BLaER1 treated with 17β-estradiol and CSF1 and Interleukin-3, amounts not matched to agents 10 nM and 100 nM (cell line): ENCODE data around the gene SPATS2.

Source experiments
- H3K27ac ChIP-seq, 11 experiments: shearing (Covaris generic); formaldehyde crosslinking; 2 replicates each; pipeline ENCODE4 v1.8.1; 2022
- H3K27me3 ChIP-seq, 11 experiments: shearing (Covaris generic); formaldehyde crosslinking; 2 replicates each; pipeline ENCODE4 v1.8.1; 2022
- H3K36me3 ChIP-seq, 11 experiments: shearing (Covaris generic); formaldehyde crosslinking; 2 replicates each; pipeline ENCODE4 v1.8.1; 2022
- H3K4me1 ChIP-seq, 10 experiments: shearing (Covaris generic); formaldehyde crosslinking; 2 replicates each; pipeline ENCODE4 v1.8.1; 2022
- H3K4me2 ChIP-seq, 11 experiments: shearing (Covaris generic); formaldehyde crosslinking; 2 replicates each; pipeline ENCODE4 v1.8.1; 2022
- H3K4me3 ChIP-seq, 10 experiments: shearing (Covaris generic); formaldehyde crosslinking; 2 replicates each; pipeline ENCODE4 v1.8.1; 2022
- H3K9ac ChIP-seq, 11 experiments: shearing (Covaris generic); formaldehyde crosslinking; 2 replicates each; pipeline ENCODE4 v1.8.1; 2022
- H3K9me3 ChIP-seq, 11 experiments: shearing (Covaris generic); formaldehyde crosslinking; replicated peaks in 1 of 11; 2 replicates each; pipeline ENCODE4 v1.8.1; 2022
- H4K20me1 ChIP-seq, 11 experiments: shearing (Covaris generic); formaldehyde crosslinking; 2 replicates each; pipeline ENCODE4 v1.8.1; 2022
- Cebpa-rat ChIP-seq, 11 experiments: shearing (Covaris generic); IDR thresholded peaks; 2 replicates each; pipeline ENCODE4 v1.8.1; 2022

Gene SPATS2

DNA sequence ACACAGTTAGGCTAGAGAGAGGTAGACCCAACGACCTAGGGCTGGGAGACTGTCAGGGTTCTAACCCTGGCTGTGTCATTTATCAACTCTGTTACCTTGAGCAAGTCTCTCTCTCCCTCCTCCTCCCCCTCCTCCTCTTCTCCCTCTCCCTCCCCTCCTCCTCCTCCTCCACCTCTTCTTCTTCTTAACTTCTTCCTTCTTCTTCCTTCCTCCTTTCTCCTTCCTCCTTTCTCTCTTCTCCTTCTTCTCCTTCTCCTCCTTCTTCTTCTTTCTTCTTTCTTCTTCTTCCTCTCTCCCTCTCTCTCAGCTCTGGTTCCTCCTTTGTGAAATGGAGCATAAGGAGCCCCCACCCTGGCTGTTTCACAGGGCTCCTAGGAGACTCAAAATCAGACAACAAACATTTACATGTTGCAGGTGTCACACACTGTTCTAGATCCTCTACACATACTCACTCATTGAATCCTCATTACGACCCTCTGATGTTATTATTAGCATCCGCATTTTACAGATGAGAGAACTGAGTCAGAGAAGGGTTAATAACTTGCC is 169.3 kb downstream of the SPATS2 start:
- no peaks in the 10 kb centered on the region for H3K9me3 ChIP-seq
- H3K4me3 ChIP-seq = peak overlapping the region in 1 of 10 experiments; percentile 65; a peak in 1 of 20 replicates
- peaks cover 24 to 54% (median 44%) of the 10 kb centered on the region in 10 experiments; a peak in 19 of 20 replicates for H3K4me1 ChIP-seq
- H3K36me3 ChIP-seq = 0 out of 22 replicates have a peak, but pooled peaks cover 0 to 2% (median 0%) of the 10 kb centered on the region in 11 experiments
- H3K4me2 ChIP-seq = peak overlapping the region in 8 of 11 experiments; percentile 25 to 100 (median 94); a peak in 13 of 22 replicates
- peaks cover 0 to 66% (median 38%) of the 10 kb centered on the region in 11 experiments; a peak in 18 of 22 replicates for H4K20me1 ChIP-seq
- H3K27ac ChIP-seq = no peak overlapping the region
- no peak overlapping the region for H3K9ac ChIP-seq
- TF ChIP-seq Cebpa-rat (IDR thresholded peaks at IDR 0.05) = no peak
- H3K27me3 ChIP-seq = peaks cover 72 to 85% (median 76%) of the 10 kb centered on the region in 11 experiments

DNA sequence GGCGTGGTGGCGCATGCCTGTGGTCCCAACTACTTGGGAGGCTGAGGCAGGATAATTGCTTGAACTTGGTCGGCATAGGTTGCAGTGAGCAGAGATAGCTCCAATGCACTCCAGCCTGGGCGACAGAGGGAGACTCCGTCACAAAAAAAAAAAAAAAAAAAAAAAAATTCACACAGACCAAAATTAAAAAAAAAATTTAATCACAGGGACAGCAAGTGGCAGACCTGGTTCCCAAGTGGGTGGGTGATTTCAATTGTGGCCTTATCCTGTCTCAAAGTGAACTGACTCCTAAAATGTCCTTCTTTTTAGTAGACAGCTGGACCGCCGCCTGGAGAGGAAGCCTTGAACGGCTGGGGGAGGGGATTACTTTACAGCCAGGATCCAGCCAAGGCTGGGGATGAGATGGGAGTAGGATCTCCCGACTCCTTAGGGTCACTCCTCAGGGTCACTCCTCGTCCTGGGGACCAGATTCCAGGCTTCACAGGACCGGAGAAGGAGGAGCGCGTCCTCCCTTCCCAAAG is 170.0 kb downstream of the SPATS2 start:
- Histone ChIP-seq H3K4me2 (peak overlapping the region; percentile 76 to 100 (median 94)), H3K36me3 (no peaks in the 10 kb centered on the region), H3K27me3 (peaks cover 72 to 92% (median 82%) of the 10 kb centered on the region in 11 experiments), H3K4me1 (peaks cover 24 to 54% (median 44%) of the 10 kb centered on the region in 10 experiments; a peak in 19 of 20 replicates), H3K9me3 (no peaks in the 10 kb centered on the region), H3K4me3 (peak overlapping the region; percentile 51 to 71 (median 58)), H4K20me1 (peaks cover 0 to 66% (median 38%) of the 10 kb centered on the region in 11 experiments; a peak in 18 of 22 replicates), H3K27ac (no peak overlapping the region), H3K9ac (peak overlapping the region in 6 of 11 experiments; percentile 13 to 66 (median 48); a peak in 6 of 22 replicates)
- TF ChIP-seq Cebpa-rat (IDR thresholded peaks at IDR 0.05) = no peak

DNA sequence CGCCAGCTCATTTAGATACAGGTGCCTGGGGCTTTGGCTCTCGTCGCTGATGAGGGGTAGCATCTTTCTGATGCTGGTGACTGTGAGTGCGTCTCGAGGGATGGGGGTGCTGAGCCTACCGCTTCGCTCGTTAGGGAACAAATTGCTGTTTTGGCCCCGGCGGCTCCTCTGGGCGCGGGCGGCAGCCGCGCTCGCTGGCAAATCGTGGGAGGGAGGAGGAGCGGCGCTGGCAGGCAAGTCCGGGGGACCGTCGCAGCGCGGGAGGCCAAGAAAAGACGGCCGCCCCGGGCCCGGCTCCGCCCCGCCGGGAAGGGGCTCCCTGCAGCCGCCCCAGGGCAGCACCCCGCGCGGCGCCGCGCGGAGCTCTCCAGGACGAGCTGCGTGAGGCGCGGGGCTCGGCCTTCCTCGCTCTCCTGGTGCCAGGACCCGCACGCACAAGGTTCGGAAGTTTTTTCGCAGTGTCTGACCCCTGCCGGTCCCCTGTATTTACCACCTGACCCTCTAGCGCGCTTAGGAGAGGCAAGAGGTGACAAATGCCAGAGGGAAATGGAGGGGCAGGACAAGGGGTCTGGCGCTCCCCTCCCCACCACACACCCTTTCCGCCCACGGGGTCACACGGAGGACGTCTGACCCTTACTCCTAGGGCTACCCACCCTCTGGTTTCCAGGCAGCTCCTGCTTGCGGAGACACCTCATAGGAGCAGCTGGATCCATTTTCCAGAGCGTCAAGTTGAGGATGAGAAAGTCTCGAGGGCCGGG is 170.7 kb downstream of the SPATS2 start:
- Histone ChIP-seq H3K36me3 (no peaks in the 10 kb centered on the region), H3K27me3 (peaks cover 72 to 97% (median 82%) of the 10 kb centered on the region in 11 experiments), H3K4me2 (peak overlapping the region; percentile 76 to 100 (median 94)), H3K9ac (peak overlapping the region in 9 of 11 experiments; percentile 13 to 66 (median 49); a peak in 16 of 22 replicates), H3K27ac (no peak overlapping the region), H4K20me1 (peaks cover 0 to 66% (median 38%) of the 10 kb centered on the region in 11 experiments; a peak in 18 of 22 replicates), H3K4me3 (peak overlapping the region; percentile 51 to 71 (median 58)), H3K9me3 (no peaks in the 10 kb centered on the region), H3K4me1 (peaks cover 24 to 54% (median 45%) of the 10 kb centered on the region in 10 experiments; a peak in 19 of 20 replicates)
- no peak for TF ChIP-seq Cebpa-rat (IDR thresholded peaks at IDR 0.05)

DNA sequence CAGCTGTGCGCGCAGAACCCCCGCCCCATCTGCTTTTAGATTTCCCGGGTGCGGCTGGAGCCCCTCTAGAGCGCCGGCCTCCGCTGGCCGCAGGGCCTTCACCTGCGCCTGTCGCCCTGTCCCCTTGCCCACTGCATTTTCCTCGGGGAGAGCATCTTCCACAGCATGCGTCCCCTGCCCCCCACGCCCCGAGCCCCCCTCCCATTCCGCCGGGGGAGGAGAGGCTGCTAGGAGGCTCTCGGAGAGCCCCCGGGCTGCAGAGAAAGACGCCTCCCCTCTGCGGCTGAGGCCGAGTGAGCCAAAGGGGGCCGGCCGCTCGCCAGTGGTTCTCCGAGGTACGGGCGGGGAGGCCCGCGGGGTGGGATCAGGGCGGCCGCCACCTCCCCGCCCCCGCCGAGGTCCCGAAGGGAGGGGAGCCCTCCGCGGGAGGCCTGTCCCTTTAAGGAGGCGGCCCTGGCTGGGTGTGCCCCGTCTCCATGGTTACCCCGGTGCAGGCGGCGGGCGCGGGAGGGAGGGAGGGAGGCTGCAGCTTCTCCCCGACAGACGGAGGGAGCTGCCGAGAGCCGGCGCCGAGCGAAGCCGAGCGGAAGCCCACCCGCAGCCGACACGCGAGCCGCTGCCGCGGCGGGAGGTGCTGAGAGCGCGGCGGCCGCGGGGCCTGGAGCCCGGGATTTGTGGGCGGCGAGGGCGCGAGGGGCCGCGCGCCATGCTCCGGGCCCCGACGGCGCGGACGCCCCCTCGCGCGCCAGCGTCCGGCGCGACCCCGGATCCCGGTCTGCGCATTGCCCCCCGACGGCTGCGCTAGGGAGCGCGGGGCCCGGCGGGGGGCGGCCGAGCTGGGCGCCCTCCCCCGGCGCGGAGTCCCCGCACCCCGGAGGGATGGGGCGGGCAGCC is 171.5 kb downstream of the SPATS2 start, which contains the start of gene KCNH3:
Gene KCNH3 (plus strand): TSS at position 521 of the 894 bp plus-strand sequence. CDS start 387 bp downstream, outside the sequence.
- peak within 1 kb of the TSS in 1 of 11 experiments; percentile 25; a peak in 1 of 22 replicates for H3K27ac ChIP-seq
- peak within 1 kb of the TSS in 10 of 11 experiments; percentile 13 to 66 (median 48); a peak in 17 of 22 replicates for H3K9ac ChIP-seq
- peaks cover 72 to 90% (median 82%) of the 10 kb centered on the region in 11 experiments for H3K27me3 ChIP-seq
- H3K4me3 ChIP-seq = peak within 1 kb of the TSS; percentile 51 to 71 (median 58)
- H4K20me1 ChIP-seq = peaks cover 0 to 66% (median 38%) of the 10 kb centered on the region in 11 experiments; a peak in 18 of 22 replicates
- H3K4me1 ChIP-seq = peaks cover 24 to 54% (median 49%) of the 10 kb centered on the region in 10 experiments; a peak in 19 of 20 replicates
- no peaks in the 10 kb centered on the region for H3K9me3 ChIP-seq
- no peak for TF ChIP-seq Cebpa-rat (IDR thresholded peaks at IDR 0.05)
- no peaks in the 10 kb centered on the region for H3K36me3 ChIP-seq
- peak within 1 kb of the TSS; percentile 76 to 100 (median 94) for H3K4me2 ChIP-seq

DNA sequence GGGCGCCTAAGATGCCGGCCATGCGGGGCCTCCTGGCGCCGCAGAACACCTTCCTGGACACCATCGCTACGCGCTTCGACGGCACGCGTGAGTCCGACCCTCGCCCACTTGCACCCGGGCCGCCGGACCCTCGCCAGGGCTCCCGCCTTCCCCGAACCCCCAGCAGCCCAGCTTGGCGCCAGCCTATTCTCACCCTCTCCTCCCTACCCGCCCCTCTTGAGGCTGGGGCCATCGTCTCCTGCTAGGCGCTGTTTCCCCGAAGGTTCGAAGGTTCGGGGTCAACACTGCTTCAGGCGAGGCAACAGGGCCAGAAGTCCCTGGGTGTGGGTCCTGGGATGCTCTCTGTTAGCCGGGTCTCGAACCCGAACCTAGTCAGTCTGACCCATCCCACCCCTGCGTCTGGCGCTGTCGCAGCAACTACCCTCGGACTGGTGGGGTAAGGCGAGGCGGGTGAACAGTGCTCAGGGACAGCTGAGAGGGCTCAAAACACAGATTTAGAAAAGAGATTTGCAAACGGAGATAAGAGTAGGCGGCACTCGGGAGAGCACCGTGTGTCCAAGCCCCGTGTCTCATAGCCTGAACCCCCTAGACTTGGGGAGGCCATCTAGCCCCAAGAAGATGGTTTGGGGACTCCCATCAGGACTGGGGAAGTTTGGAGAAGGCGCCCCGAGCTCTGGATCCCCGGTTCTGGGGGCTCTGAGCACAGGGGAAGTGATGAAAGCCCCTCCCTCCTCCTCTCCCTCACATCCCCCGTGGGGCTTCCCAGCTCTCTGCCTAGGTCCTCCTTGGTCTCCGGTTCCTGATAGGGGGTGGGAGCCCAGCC is 172.4 kb downstream of the SPATS2 start:
- Histone ChIP-seq H3K4me2 (peak overlapping the region; percentile 76 to 100 (median 94)), H4K20me1 (peaks cover 0 to 60% (median 38%) of the 10 kb centered on the region in 11 experiments; a peak in 18 of 22 replicates), H3K4me1 (peaks cover 24 to 54% (median 48%) of the 10 kb centered on the region in 10 experiments; a peak in 19 of 20 replicates)

DNA sequence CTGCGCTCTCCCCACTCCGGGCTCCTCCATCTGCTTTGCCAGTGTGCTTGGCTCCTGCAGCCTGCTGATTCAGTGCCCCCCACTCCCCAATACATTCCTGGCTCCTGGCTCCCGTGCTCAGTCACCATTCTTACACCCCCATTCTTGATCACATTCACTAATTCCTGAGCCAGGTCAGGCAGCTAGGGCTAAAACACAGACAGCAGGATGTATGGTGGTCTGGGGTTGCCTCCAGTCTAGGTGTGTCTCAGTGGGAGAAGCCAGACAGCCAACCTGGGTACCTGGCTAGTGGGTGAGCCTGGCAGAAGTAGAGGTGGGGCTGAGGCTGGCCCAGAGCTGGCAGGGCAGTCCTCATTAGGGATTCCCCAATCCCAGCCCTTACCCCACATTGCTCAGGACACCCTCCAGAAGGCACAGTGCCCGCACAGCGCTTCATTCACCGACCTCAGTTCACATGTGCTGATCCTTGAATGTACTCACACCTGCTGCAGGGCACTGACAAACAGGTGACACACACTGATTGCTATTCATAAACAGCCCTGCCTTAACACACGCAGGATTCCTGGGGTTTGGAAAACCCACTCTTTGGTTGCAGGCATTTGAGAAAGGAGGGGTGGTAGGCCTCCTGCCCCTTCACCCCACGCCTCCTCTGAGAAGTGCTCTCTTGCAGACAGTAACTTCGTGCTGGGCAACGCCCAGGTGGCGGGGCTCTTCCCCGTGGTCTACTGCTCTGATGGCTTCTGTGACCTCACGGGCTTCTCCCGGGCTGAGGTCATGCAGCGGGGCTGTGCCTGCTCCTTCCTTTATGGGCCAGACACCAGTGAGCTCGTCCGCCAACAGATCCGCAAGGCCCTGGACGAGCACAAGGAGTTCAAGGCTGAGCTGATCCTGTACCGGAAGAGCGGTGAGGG is 173.2 kb downstream of the SPATS2 start:
- H3K27ac ChIP-seq = no peak overlapping the region

More for the DNA sequence above, 172.4 kb downstream of the SPATS2 start:
- Histone ChIP-seq H3K4me3 (peak overlapping the region; percentile 51 to 71 (median 58); a peak in 19 of 20 replicates), H3K9me3 (no peaks in the 10 kb centered on the region), H3K27me3 (peaks cover 66 to 81% (median 76%) of the 10 kb centered on the region in 11 experiments), H3K9ac (peak overlapping the region in 5 of 11 experiments; percentile 13 to 61 (median 41); a peak in 4 of 22 replicates), H3K36me3 (no peaks in the 10 kb centered on the region), H3K27ac (peak overlapping the region in 1 of 11 experiments; percentile 25; a peak in 1 of 22 replicates)
- TF ChIP-seq Cebpa-rat (IDR thresholded peaks at IDR 0.05) = no peak

More for the DNA sequence above, 173.2 kb downstream of the SPATS2 start:
- peaks cover 57 to 80% (median 67%) of the 10 kb centered on the region in 11 experiments for H3K27me3 ChIP-seq
- peaks cover 0 to 55% (median 38%) of the 10 kb centered on the region in 11 experiments; a peak in 18 of 22 replicates for H4K20me1 ChIP-seq
- H3K4me3 ChIP-seq = 0 out of 20 replicates have a peak overlapping the region, but pooled peaks of 2 of the 10 experiments have one; percentile 2 to 60
- TF ChIP-seq Cebpa-rat (IDR thresholded peaks at IDR 0.05) = no peak
- peaks cover 24 to 53% (median 44%) of the 10 kb centered on the region in 10 experiments; a peak in 19 of 20 replicates for H3K4me1 ChIP-seq
- no peak overlapping the region for H3K9ac ChIP-seq
- peak overlapping the region in 9 of 11 experiments; percentile 13 to 100 (median 94); a peak in 12 of 22 replicates for H3K4me2 ChIP-seq
- no peaks in the 10 kb centered on the region for H3K36me3 ChIP-seq
- H3K9me3 ChIP-seq = no peaks in the 10 kb centered on the region
